ENCODE results near the gene TIMMDC1.
"Not testable (repeated sequence)": the region's sequence is repeated elsewhere in the genome, so short reads cannot be mapped to it uniquely, and the experiment has no call there.

TIMMDC1 gene

DNA sequence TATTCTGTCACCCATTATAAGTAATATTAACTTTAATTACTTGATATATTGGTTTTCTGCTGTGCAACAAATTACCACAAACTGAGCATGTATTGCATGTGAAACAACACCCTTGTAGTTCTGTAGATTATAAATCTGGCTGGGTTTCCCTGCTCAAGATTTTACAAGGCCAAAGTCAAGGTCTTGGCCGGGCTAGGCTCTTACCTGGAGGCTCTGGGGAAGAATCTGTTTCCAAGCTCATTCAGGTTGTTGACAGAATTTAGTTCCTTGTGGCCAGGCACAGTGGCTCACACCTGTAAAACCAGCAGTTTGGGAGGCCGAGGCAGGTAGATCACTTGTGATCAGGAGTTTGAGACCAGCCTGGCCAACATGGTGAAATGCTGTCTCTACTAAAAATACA lies 16.3 kb downstream of the TIMMDC1 start:
- DNase-seq: no peak

DNA sequence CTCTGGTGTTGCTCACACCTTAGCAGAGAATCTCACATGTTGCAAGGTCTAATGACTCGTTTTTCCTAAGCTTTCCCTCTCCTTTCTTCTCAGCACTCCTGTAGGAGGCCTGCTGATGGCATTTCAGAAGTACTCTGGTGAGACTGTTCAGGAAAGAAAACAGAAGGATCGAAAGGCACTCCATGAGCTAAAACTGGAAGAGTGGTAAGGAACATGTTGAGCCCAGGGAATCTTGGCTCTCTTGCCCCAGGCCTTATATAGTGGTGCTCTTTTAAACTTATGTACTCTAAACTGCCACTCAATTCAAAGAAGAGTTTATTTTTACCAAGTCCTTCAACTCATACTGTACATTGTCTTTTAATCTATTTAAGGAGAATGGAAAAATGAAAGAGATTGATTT lies 18.8 kb downstream of the TIMMDC1 start:
- no peak for DNase-seq

GRCh38 chr3:119518026-119518425 lies 19.7 kb downstream of the TIMMDC1 start:
- DNase-seq: no peak

GRCh38 chr3:119524931-119525662 lies 26.8 kb downstream of the TIMMDC1 start:
- DNase-seq: no peak

DNA sequence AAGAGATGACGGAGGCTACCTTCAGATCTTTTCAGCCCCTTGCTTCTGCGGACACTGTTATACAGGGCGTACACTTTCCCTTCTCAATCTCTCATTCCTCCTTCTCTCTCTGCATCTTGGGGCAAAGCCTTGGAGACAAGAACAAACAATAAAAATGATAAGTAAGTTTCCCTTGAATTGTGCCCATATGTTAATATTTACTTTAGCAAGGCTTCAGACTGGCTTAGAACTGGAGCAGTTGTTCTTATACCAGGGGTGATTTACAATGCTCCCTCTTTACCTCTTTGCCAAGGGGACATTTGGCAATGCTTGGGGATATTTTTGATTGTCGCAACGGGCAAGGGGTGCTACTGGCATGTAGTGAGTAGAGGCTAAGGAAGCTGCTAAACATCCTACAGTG lies 29.4 kb downstream of the TIMMDC1 start:
- DNase-seq: no peak

DNA sequence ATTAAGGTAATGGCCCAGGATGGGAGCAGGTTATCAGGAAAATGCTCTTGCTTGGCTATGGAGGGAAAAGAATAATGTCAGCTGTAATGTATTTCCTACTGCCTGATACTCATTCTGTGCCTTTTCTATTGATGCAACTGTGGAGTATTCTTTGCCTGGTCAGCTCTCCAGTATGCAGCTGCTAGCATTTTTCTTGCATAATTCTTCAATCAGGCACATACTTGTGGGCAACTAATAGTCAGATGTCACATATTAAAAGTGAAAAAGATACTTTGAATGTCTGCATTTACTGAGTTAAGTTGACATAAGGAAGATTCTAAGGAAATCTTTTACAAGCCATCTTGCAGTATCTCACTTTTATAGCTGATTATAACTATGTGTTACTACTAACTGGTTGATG lies 31.5 kb downstream of the TIMMDC1 start:
- no peak for DNase-seq

DNA sequence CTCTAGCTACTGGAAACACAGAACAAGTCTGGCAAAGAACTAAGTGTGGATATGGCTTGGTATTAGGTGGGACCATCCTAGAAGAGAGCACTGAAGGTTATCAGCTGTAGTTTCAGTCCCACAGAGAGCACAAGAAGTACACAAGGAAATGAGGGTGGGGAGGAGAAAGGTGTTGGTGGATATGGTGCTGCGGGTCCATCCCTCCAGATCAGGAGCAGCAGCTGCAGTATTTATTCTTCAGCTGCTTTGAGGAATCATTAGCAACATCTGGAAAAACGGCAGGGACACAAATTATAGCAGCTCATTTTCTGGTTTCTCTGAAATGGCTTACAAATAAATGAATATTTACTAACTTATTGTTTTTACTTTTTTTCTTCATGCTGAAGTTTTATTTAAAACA lies 32.1 kb downstream of the TIMMDC1 start:
- DNase-seq: no peak

DNA sequence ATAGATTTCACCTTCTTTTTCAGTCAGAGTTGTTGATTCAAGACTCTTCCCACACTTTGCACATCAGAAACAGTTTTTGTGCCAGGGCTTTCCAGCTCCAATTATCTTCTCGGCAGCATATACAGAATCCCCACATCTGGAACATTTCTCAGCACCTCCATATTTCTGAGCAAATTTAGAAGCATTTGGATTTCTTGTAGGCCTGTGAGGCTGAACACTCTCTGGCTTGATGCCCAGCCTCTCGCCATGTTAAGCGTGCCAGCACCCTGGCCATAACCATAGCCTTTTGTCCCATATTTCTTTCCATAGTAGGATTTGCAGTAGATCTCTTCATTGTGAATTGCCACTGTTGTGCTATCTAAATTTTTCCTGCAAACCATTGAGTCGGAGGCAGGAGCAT lies 32.8 kb downstream of the TIMMDC1 start:
- no peak for DNase-seq

DNA sequence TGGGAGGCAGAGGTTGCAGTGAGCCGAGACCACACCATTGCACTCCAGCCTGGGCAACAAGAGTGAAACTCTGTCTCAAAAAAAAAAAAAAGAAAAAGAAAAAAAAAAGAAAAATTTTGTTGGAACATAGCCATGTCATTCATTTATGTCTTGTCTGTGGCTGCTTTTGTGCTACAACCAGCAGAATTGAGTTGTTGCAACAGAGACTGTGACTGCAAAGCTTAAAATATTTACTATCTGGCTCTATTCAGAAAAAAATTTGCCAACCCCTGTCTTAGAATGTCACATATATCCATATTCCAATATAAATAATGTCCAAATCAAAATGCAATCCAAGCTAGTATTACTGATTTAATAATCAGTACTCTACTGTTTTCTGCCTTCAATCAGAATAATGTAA lies 35.9 kb downstream of the TIMMDC1 start:
- DNase-seq: no peak

- no peak for DNase-seq
Observed at GRCh38 chr3:119536757-119537156, 38.4 kb downstream of the TIMMDC1 start.

DNA sequence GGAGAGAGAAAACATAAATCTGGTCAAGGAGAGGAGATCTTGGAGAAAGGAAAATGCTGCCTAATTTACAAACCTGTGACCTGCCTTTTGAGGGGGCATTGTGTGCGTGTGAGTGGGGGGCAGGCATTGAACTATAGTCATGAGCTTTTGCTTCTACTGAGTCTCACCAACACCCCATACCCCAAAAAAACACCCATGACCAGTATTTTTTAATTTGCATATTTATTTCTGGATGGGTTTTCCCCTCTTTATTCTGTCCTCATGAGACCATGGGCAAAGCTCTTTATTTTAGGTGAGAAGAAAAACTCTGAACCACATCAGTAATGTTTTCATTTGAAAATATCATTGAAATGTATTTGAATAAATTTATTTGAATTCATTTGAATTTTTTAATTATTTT lies 40.4 kb downstream of the TIMMDC1 start:
- DNase-seq: no peak

DNA sequence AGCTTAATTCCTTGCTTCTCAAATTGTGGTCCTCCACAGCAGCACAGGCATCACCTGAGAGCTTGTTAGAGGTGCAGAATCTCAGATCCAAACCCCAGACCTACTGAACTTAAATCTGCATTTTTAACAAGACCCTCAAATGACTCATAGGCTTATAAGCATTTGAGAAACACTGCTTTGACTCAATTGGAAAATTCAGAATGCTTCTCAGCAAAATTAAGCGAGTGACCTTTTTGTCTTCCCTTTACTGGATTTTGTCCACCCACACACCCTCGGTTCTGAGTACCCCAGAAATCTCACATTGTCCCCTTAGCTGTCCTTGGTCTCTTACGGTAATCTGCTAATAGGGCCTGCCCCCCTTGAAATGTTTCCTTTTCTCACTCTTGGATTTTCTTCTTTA lies 43.2 kb downstream of the TIMMDC1 start:
- no peak for DNase-seq

DNA sequence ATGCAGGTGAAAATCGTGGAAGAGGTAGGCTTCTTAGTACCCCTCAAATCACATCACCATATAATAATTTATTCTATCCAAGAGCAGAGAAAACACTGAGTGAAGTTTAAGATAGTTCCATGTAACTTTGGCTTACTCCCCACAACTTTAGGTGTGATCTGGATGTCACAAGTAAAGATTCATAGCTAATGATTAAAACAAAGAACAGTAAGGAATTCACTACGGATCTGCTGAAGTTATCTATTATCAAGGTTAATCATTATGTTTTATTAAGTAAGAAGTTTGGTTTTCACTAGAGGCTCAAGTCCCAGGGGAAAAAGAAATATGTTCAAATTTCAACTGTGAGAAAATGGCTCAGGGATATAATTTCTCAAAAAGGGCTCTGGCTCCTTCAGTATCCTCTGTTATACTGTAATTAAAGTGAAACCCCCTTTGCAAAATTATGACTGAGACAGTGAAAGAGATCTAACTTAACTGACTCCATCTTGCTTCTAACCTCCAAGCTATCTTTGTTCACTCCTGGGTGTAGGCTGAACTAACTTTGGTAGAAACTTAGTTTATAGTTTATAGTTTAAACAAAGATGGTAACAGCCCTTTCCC lies 43.9 kb downstream of the TIMMDC1 start:
- DNase-seq: no peak

- no peak for DNase-seq
Observed at GRCh38 chr3:119543147-119543546, 44.8 kb downstream of the TIMMDC1 start.

DNA sequence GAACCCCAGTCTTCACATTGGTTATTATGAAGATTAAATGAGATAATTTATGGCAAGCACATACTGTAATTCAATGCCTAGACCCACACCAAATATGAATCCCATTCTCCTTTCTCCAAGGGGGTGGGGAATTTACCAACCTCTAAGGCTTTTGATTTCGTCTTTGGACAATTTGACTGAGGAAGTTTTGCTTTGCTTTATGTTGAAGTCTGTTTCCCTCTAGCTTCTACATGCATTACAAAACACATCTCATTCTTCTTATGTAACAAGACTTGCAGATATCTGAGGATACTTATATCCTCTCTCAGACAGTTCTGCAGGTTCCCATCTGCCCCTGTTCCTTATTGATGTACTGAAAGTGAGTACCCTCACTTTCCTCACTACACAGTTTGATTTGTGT lies 48.9 kb downstream of the TIMMDC1 start:
- no peak for DNase-seq

GRCh38 chr3:119548341-119548740 lies 50.0 kb downstream of the TIMMDC1 start:
- no peak for DNase-seq

GRCh38 chr3:119550192-119550910 lies 52.0 kb downstream of the TIMMDC1 start:
- DNase-seq: no peak

DNA sequence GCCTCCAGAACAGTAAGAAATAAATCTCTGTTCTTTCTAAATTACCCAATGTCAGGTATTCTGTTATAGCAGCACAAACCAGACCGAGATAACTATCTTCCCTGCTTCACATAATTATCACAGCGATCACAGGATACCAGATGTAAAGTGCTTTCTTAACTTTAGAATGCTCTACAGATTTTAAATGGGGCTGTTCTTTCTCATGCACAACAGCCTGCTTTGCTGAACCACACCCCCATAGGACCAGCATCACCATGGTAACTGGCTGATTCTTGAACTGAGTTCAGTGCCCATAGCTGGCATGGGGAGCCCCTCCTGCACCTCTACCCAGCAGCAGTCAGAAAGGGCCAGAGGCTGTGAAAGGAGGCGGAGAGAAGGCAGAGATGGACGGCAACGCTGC lies 53.3 kb downstream of the TIMMDC1 start:
- no peak for DNase-seq

GRCh38 chr3:119552928-119553327 lies 54.6 kb downstream of the TIMMDC1 start:
- DNase-seq: not testable (repeated sequence)

- no peak for DNase-seq
Observed at GRCh38 chr3:119553823-119554415, 55.6 kb downstream of the TIMMDC1 start.

GRCh38 chr3:119555309-119555735 lies 57.0 kb downstream of the TIMMDC1 start:
- no peak for DNase-seq

GRCh38 chr3:119555929-119556328 lies 57.6 kb downstream of the TIMMDC1 start:
- DNase-seq: no peak

- DNase-seq: no peak
Observed at GRCh38 chr3:119557192-119557876, 59.0 kb downstream of the TIMMDC1 start.
